SJSA1 (cell line): ENCODE measurements around the gene GBGT1. TPM values are rescaled to one million over a fixed set of nuclear protein-coding genes. Genes with fewer than 3 reads are reported as not detected.

ENCODE experiments used
- DNase-seq, 2 experiments: peaks; one replicate each; pipeline ENCODE4 v3.0.0-alpha.2; 2015 to 2020; ENCODE audit warnings: low spot score in 2 of 2, low read depth in 1 of 2
- H3K27ac ChIP-seq: fragments of 250-450 bp; sonication (Bioruptor Pico); 2 replicates; pipeline ENCODE4 v1.5.1; 2020; ENCODE audit warnings: mild to moderate bottlenecking, moderate library complexity
- H3K27me3 ChIP-seq: fragments of 250-450 bp; sonication (Bioruptor Pico); replicated peaks from 2 replicates; pipeline ENCODE4 v1.5.1; 2020; ENCODE audit warnings: mild to moderate bottlenecking, moderate library complexity
- H3K36me3 ChIP-seq: fragments of 250-450 bp; sonication (Bioruptor Pico); 2 replicates; pipeline ENCODE4 v1.5.1; 2020; ENCODE audit warnings: mild to moderate bottlenecking
- H3K4me1 ChIP-seq: fragments of 250-450 bp; sonication (Bioruptor Pico); replicated peaks from 2 replicates; pipeline ENCODE4 v1.6.1; 2021; ENCODE audit warnings: mild to moderate bottlenecking
- H3K4me3 ChIP-seq: fragments of 250-450 bp; sonication (Bioruptor Pico); 2 replicates; pipeline ENCODE4 v1.5.1; 2020; ENCODE audit warnings: mild to moderate bottlenecking
- H3K9me3 ChIP-seq: fragments of 250-450 bp; sonication (Bioruptor Pico); replicated peaks from 2 replicates; pipeline ENCODE4 v1.5.1; 2020; ENCODE audit warnings: mild to moderate bottlenecking
- total RNA-seq: library from RNA; depleted of rRNA; stranded (reverse); fragments of >200 nt; shearing (Covaris generic); gene quantifications from 2 replicates; pipeline ENCODE4 v1.2.3, GENCODE V29; 2014

GBGT1 gene
- total RNA-seq, 1 experiment from 2014 or later, result not detected

GRCh38 chr9:133118568-133118967, 45.1 kb downstream of the GBGT1 start:
- H3K4me1 ChIP-seq, result peaks cover 9% of the 10 kb centered on the region
- no peak overlapping the region for H3K27ac ChIP-seq
- DNase-seq, result no peak

GRCh38 chr9:133118179-133118520, 45.6 kb downstream of the GBGT1 start:
- H3K9me3 ChIP-seq, result no peaks in the 10 kb centered on the region
- H3K4me3 ChIP-seq, result no peak overlapping the region
- no peak for DNase-seq
- H3K27me3 ChIP-seq, result no peaks in the 10 kb centered on the region
- H3K27ac ChIP-seq, result no peak overlapping the region
- no peaks in the 10 kb centered on the region for H3K36me3 ChIP-seq
- H3K4me1 ChIP-seq, result peaks cover 9% of the 10 kb centered on the region

More at GRCh38 chr9:133118568-133118967, 45.1 kb downstream of the GBGT1 start:
- Histone ChIP-seq H3K36me3 (no peaks in the 10 kb centered on the region), H3K27me3 (no peaks in the 10 kb centered on the region), H3K4me3 (no peak overlapping the region), H3K9me3 (no peaks in the 10 kb centered on the region)

DNA sequence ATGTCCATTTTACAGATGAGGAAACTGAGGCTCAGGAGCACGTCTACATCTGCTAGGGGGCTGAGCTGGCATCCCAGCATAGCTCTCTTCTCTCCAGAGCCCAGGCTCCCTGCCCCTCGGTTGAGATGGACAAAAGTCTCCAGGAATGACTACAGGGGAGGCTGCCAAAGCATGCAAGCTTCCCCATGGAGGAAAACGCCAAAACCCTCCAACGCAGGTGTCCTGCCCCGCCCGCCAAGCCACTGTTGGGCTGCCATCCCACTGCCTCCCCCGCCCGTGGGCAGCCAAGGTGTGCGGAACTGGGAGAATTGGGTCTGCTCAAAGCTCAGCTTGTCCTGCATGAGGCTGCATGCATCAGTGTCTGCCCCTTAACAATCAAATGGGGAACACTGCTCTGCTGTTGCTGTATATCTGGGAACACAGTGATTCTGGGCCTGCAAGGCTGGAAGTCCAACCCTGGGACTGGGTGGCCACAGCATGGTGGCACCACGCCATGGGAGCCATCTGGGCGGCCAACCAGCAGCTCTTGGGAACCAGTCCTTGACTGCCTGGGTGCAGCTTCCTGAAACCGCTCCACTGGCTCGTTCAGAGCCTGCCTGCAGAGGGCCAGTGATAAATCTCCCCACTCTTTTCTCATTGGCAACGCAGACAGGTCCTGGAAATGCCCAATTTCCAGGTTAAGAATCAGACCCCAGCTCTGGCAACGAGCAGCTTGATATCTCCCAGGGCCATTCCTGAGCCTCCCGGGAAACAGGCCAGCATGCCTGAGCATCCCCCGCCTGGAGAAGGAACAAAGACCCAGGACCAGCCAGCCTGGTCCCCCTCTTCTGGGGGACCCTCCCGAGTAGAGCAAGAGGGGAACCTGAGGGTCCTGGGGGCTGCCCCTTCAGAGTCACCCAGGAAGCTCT, 46.2 kb downstream of the GBGT1 start:
- Histone ChIP-seq H3K27ac (no peak overlapping the region), H3K27me3 (no peaks in the 10 kb centered on the region), H3K9me3 (no peaks in the 10 kb centered on the region), H3K4me3 (no peak overlapping the region), H3K4me1 (peaks cover 9% of the 10 kb centered on the region), H3K36me3 (no peaks in the 10 kb centered on the region)
- no peak for DNase-seq

GRCh38 chr9:133116346-133117231, 47.1 kb downstream of the GBGT1 start:
- no peaks in the 10 kb centered on the region for H3K27me3 ChIP-seq
- H3K27ac ChIP-seq, result no peak overlapping the region
- H3K4me1 ChIP-seq, result peaks cover 9% of the 10 kb centered on the region
- H3K9me3 ChIP-seq, result no peaks in the 10 kb centered on the region
- no peak overlapping the region for H3K4me3 ChIP-seq
- H3K36me3 ChIP-seq, result no peaks in the 10 kb centered on the region
- DNase-seq, result no peak

- Histone ChIP-seq H3K27me3 (no peaks in the 10 kb centered on the region), H3K9me3 (no peaks in the 10 kb centered on the region), H3K36me3 (no peaks in the 10 kb centered on the region), H3K27ac (no peak overlapping the region), H3K4me1 (peaks cover 4% of the 10 kb centered on the region), H3K4me3 (no peak overlapping the region)
- DNase-seq, result no peak
These were observed 47.9 kb downstream of the GBGT1 start for GRCh38 chr9:133115604-133116345.

GRCh38 chr9:133114886-133115603, 48.7 kb downstream of the GBGT1 start:
- Histone ChIP-seq H3K4me1 (no peaks in the 10 kb centered on the region), H3K4me3 (no peak overlapping the region), H3K27me3 (no peaks in the 10 kb centered on the region), H3K36me3 (no peaks in the 10 kb centered on the region), H3K27ac (no peak overlapping the region), H3K9me3 (no peaks in the 10 kb centered on the region)
- DNase-seq, result no peak

DNA sequence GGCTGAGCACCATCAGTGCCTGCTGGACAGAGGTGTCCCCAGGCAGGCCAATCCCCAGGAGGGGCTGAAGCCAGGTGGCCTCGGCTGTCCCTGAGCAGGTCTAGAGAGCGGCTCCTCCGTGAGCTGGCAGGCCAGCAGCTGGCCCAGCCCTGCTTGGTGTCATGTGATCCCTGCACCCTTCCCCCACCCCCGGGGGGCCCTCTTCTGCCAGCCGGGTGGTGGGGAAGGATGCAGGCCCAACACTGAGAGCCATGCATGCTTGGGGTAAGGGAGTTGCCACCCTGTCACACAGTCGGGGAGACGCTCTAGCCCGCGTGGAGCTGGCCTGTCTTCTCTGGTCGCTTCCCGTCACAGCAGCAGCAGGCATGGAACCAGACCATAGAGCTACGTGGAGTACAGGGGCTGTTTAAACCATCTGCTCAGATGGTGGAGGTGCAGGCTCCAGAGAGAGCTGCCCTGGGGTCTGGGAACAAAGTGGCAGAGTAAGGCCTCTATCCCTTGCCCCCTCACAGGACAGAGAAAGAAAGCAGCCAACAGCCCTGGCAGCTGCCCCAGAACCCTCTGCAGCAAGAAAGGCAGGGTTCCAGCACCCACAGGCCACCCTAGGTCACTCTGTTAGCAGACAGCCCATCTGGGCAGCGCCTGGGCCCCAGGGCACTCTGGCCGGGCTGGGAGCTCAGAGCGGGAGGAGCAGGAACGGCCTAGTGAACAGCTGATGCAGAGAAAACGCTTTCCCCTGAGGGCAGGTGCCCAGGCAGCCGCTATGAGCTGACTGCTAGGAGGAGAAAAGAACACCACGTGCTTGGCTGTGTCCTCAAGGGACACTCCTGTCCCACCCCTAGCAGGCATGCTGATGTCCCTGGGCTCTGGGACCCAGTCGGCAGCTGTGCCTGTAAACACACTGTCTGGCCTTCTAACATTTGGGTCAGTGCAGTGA, 49.5 kb downstream of the GBGT1 start:
- Histone ChIP-seq H3K36me3 (no peaks in the 10 kb centered on the region), H3K27me3 (no peaks in the 10 kb centered on the region), H3K9me3 (no peaks in the 10 kb centered on the region), H3K4me1 (no peaks in the 10 kb centered on the region), H3K27ac (no peak overlapping the region), H3K4me3 (no peak overlapping the region)
- no peak for DNase-seq

GRCh38 chr9:133113163-133113948, 50.4 kb downstream of the GBGT1 start:
- no peaks in the 10 kb centered on the region for H3K27me3 ChIP-seq
- no peak overlapping the region for H3K27ac ChIP-seq
- no peaks in the 10 kb centered on the region for H3K9me3 ChIP-seq
- no peaks in the 10 kb centered on the region for H3K36me3 ChIP-seq
- no peak for DNase-seq
- no peaks in the 10 kb centered on the region for H3K4me1 ChIP-seq
- no peak overlapping the region for H3K4me3 ChIP-seq

DNA sequence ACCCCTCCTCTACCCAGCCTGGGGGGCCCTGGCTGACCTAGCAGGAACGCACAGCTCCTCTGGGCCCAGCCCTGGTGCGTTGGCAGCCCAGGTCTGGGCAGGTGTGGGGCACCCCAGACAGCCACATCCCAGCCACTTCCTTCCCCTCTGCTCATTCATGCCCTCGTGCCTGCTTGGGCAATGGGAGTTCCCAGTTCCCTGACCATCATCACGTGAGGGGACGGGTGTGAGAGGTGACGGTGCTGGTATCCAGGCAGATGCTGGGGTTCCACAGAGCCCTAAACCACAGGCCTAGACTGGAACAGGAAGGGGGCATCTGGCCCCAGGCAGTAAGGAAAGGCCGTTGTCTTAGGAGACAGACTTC, 51.1 kb downstream of the GBGT1 start:
- Histone ChIP-seq H3K4me1 (no peaks in the 10 kb centered on the region), H3K4me3 (no peak overlapping the region), H3K9me3 (no peaks in the 10 kb centered on the region), H3K36me3 (0 out of 2 replicates have a peak, but pooled peaks cover 4% of the 10 kb centered on the region), H3K27ac (no peak overlapping the region), H3K27me3 (no peaks in the 10 kb centered on the region)
- DNase-seq, result no peak

- no peaks in the 10 kb centered on the region for H3K9me3 ChIP-seq
- no peak overlapping the region for H3K27ac ChIP-seq
- no peaks in the 10 kb centered on the region for H3K4me1 ChIP-seq
- DNase-seq, result no peak
- 0 out of 2 replicates have a peak, but pooled peaks cover 4% of the 10 kb centered on the region for H3K36me3 ChIP-seq
- no peak overlapping the region for H3K4me3 ChIP-seq
- H3K27me3 ChIP-seq, result no peaks in the 10 kb centered on the region
These were observed 51.7 kb downstream of the GBGT1 start for GRCh38 chr9:133111808-133112662.
